GM21360 (cell line): ENCODE measurements around the gene GABRR2.
A peak's percentile ranks its signal among the peaks of the same experiment; 100 is the strongest.
"Not testable (repeated sequence)": the region's sequence is repeated elsewhere in the genome, so short reads cannot be mapped to it uniquely, and the experiment has no call there.

ENCODE experiments used
- ATAC-seq: cut with Tn5 transposase; IDR thresholded peaks from one replicate; pipeline ENCODE4 v1.9.1; 2021; ENCODE audit warnings: mild to moderate bottlenecking, moderate library complexity; ENCODE audit not compliant: unreplicated experiment

GABRR2 gene

GRCh38 chr6:89295981-89296380, 19.1 kb downstream of the GABRR2 start:
- ATAC-seq: no peak

- not testable (repeated sequence) for ATAC-seq
Measured at GRCh38 chr6:89295116-89295515, 20.0 kb downstream of the GABRR2 start.

- ATAC-seq: no peak
Measured at GRCh38 chr6:89291256-89291819, 23.8 kb downstream of the GABRR2 start.

- no peak for ATAC-seq
Measured at GRCh38 chr6:89290401-89291155, 24.5 kb downstream of the GABRR2 start.

- ATAC-seq: no peak
Measured at GRCh38 chr6:89289710-89290109, 25.4 kb downstream of the GABRR2 start.

GRCh38 chr6:89287351-89288028, 27.6 kb downstream of the GABRR2 start:
- ATAC-seq: no peak

- no peak for ATAC-seq
Measured at GRCh38 chr6:89286516-89286915, 28.6 kb downstream of the GABRR2 start.

GRCh38 chr6:89284963-89285735, 29.9 kb downstream of the GABRR2 start:
- ATAC-seq: no peak

- ATAC-seq: no peak
Measured at GRCh38 chr6:89284081-89284480, 31.0 kb downstream of the GABRR2 start.

GRCh38 chr6:89282749-89283148, 32.4 kb downstream of the GABRR2 start:
- no peak for ATAC-seq

GRCh38 chr6:89281779-89282246, 33.3 kb downstream of the GABRR2 start:
- ATAC-seq: peak; percentile 96

GRCh38 chr6:89278956-89279355, 36.1 kb downstream of the GABRR2 start:
- no peak for ATAC-seq

GRCh38 chr6:89275900-89276299, 39.2 kb downstream of the GABRR2 start:
- no peak for ATAC-seq

- no peak for ATAC-seq
Measured at GRCh38 chr6:89273816-89274215, 41.3 kb downstream of the GABRR2 start.

GRCh38 chr6:89272596-89272995, 42.5 kb downstream of the GABRR2 start:
- no peak for ATAC-seq

- ATAC-seq: peak; percentile 57
Measured at GRCh38 chr6:89270951-89271721, 44.0 kb downstream of the GABRR2 start.

- no peak for ATAC-seq
Measured at GRCh38 chr6:89269981-89270380, 45.1 kb downstream of the GABRR2 start.

- ATAC-seq: no peak
Measured at GRCh38 chr6:89269252-89269651, 45.8 kb downstream of the GABRR2 start.

- ATAC-seq: no peak
Measured at GRCh38 chr6:89268776-89269175, 46.3 kb downstream of the GABRR2 start.

GRCh38 chr6:89267918-89268317, 47.2 kb downstream of the GABRR2 start:
- no peak for ATAC-seq
